Suprapubic skin (tissue), 3 donors: ENCODE measurements around the gene HIVEP1.

Source experiments
- EP300 ChIP-seq: sonication (generic); formaldehyde crosslinking; IDR thresholded peaks from one replicate; pipeline ENCODE4 v1.6.1; 2017; ENCODE audit warnings: antibody characterized with exemption
- TF ChIP-seq, protein P1 (sequence below), 2 donors: fragments of 200-600 bp in 1 of 2; fragments of 450-650 bp in 1 of 2; sonication (generic) in 1 of 2; IDR thresholded peaks; one replicate each; pipeline ENCODE4 v1.5.1; 2016 to 2019; ENCODE audit warnings: antibody characterized with exemption in 2 of 2, mild to moderate bottlenecking in 1 of 2, moderate library complexity in 1 of 2

DNA sequence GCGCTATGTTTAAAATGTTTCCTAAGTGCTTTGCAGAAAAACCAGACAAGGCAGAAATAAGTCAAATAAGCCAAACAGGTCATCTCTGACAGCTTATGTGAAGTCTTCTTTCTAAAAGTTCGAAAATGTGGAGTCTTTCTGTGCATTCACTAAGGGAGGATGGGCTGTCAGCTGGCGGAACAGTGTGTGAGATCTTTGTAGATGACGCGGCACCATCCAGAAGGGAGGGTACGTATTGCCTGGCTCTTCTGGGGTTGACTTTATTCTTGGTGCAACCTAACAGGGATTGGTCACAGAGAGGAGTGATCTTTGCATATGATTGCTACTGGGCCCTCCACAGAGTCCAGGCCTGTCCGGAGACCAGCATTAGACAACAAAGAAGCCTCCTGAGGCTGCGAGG, 163.5 kb downstream of the HIVEP1 start:
- TF ChIP-seq, protein P1, sequence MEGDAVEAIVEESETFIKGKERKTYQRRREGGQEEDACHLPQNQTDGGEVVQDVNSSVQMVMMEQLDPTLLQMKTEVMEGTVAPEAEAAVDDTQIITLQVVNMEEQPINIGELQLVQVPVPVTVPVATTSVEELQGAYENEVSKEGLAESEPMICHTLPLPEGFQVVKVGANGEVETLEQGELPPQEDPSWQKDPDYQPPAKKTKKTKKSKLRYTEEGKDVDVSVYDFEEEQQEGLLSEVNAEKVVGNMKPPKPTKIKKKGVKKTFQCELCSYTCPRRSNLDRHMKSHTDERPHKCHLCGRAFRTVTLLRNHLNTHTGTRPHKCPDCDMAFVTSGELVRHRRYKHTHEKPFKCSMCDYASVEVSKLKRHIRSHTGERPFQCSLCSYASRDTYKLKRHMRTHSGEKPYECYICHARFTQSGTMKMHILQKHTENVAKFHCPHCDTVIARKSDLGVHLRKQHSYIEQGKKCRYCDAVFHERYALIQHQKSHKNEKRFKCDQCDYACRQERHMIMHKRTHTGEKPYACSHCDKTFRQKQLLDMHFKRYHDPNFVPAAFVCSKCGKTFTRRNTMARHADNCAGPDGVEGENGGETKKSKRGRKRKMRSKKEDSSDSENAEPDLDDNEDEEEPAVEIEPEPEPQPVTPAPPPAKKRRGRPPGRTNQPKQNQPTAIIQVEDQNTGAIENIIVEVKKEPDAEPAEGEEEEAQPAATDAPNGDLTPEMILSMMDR (IDR thresholded peaks at IDR 0.05): no peak
- TF ChIP-seq EP300: no peak
